GM12891 (cell line): ENCODE results near the gene KIAA1755.

Experiments
- POLR2A ChIP-seq: IDR thresholded peaks from 2 replicates; pipeline ENCODE4 v1.6.1; 2011; ENCODE audit warnings: low read depth, low read length, control low read depth
- POLR2AphosphoS5 ChIP-seq: IDR thresholded peaks from 2 replicates; pipeline ENCODE4 v1.6.1; 2011; ENCODE audit warnings: low read depth, low read length, control low read depth
- TAF1 ChIP-seq: IDR thresholded peaks from 2 replicates; pipeline ENCODE4 v1.6.1; 2011; ENCODE audit warnings: low read depth, low read length, control low read depth

DNA sequence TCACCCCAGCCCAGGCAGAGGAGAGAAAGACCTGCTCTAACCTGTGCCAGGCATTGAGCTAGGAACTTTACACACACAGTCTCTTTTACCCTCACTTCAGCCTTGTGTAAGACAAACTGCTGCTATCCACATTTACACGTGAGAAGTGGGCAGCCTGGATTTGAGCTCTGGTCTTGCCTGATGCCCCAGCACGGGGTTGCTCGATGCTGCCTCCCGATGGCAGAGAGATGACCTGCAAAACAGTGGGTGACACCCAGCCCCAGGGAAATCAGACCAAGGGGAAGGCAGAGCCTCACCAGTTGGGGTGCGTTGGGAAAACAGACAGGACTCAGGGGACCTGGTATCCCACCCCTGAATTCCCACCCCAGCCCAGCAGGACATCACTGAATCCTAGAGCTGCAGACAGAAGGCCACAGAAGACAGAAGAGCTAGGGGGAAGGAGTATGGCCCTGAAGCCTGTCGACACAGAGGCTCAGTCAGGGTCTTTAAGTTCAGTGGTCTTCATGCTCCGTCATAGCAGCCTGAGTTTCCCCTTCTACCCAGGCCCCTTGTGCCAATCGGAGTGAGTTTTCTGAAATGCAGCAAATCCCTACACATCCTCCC, 44.4 kb upstream of the KIAA1755 start:
- TF ChIP-seq TAF1 (no peak), POLR2A (no peak), POLR2AphosphoS5 (no peak)
